H9 (cell line): ENCODE data around the gene ADAMTSL2. TPM values are rescaled to one million over a fixed set of nuclear protein-coding genes. Genes with fewer than 3 reads are reported as not detected.

Source experiments
- DNase-seq: peaks from one replicate; pipeline ENCODE4 v3.0.0-alpha.2; 2017
- H2AFZ ChIP-seq: one replicate; pipeline ENCODE4 v1.6.1; 2013; ENCODE audit warnings: mild to moderate bottlenecking, low read length, control low read depth, moderate library complexity
- H2AK5ac ChIP-seq: 2 replicates; pipeline ENCODE4 v1.6.1; 2013; ENCODE audit warnings: low read length, control low read depth, mixed read lengths; ENCODE audit not compliant: insufficient read length
- H2BK120ac ChIP-seq: one replicate; pipeline ENCODE4 v1.6.1; 2013; ENCODE audit warnings: low read depth, mild to moderate bottlenecking, low read length, control low read depth, inconsistent platforms; ENCODE audit not compliant: poor library complexity, severe bottlenecking
- H2BK12ac ChIP-seq: 2 replicates; pipeline ENCODE4 v1.6.1; 2013; ENCODE audit warnings: low read length, control low read depth, mixed read lengths, low read depth; ENCODE audit not compliant: insufficient read length
- H2BK15ac ChIP-seq: 2 replicates; pipeline ENCODE4 v1.6.1; 2013; ENCODE audit warnings: low read depth, low read length, control low read depth
- H2BK20ac ChIP-seq: one replicate; pipeline ENCODE4 v1.6.1; 2013; ENCODE audit warnings: low read depth, mild to moderate bottlenecking, low read length, control low read depth, inconsistent platforms; ENCODE audit not compliant: poor library complexity, severe bottlenecking
- H2BK5ac ChIP-seq: 2 replicates; pipeline ENCODE4 v1.6.1; 2013; ENCODE audit warnings: low read length, control low read depth, mixed read lengths; ENCODE audit not compliant: insufficient read length
- H3K14ac ChIP-seq: 2 replicates; pipeline ENCODE4 v1.6.1; 2013; ENCODE audit warnings: low read length, control low read depth; ENCODE audit not compliant: insufficient read depth
- H3K18ac ChIP-seq: 2 replicates; pipeline ENCODE4 v1.6.1; 2013; ENCODE audit warnings: low read depth, mild to moderate bottlenecking, mixed read lengths, low read length, control low read depth; ENCODE audit not compliant: insufficient read length
- H3K23ac ChIP-seq: 2 replicates; pipeline ENCODE4 v1.6.1; 2013; ENCODE audit warnings: low read length, control low read depth, mixed read lengths, low read depth; ENCODE audit not compliant: insufficient read length
- H3K23me2 ChIP-seq: 2 replicates; pipeline ENCODE4 v1.6.1; 2013; ENCODE audit warnings: low read depth, mild to moderate bottlenecking, mixed read lengths, low read length, control low read depth; ENCODE audit not compliant: insufficient read length, poor library complexity, severe bottlenecking
- H3K27ac ChIP-seq: 2 replicates; pipeline ENCODE4 v1.5.1; 2013; ENCODE audit warnings: low read length, control low read depth, mixed read lengths, low read depth; ENCODE audit not compliant: insufficient read length
- H3K27me3 ChIP-seq: 2 replicates; pipeline ENCODE4 v1.6.1; 2013; ENCODE audit warnings: low read length, control low read depth, inconsistent platforms; ENCODE audit not compliant: insufficient read depth
- H3K4ac ChIP-seq: 2 replicates; pipeline ENCODE4 v1.6.1; 2013; ENCODE audit warnings: low read depth, mild to moderate bottlenecking, control low read depth, inconsistent platforms, low read length, moderate library complexity
- H3K4me1 ChIP-seq: 2 replicates; pipeline ENCODE4 v1.6.1; 2013; ENCODE audit warnings: low read length, control low read depth, inconsistent platforms; ENCODE audit not compliant: insufficient read depth
- H3K4me2 ChIP-seq: 2 replicates; pipeline ENCODE4 v1.6.1; 2013; ENCODE audit warnings: low read length, control low read depth, mixed read lengths; ENCODE audit not compliant: insufficient read length, insufficient read depth
- H3K56ac ChIP-seq: 2 replicates; pipeline ENCODE4 v1.6.1; 2013; ENCODE audit warnings: low read depth, mild to moderate bottlenecking, mixed read lengths, low read length, control low read depth; ENCODE audit not compliant: insufficient read length
- H3K79me1 ChIP-seq: 2 replicates; pipeline ENCODE4 v1.6.1; 2013; ENCODE audit warnings: low read depth, mild to moderate bottlenecking, moderate library complexity, low read length, control low read depth, inconsistent platforms; ENCODE audit not compliant: insufficient read depth, poor library complexity, severe bottlenecking
- H3K79me2 ChIP-seq: 2 replicates; pipeline ENCODE4 v1.6.1; 2013; ENCODE audit warnings: low read length, control low read depth, inconsistent platforms; ENCODE audit not compliant: insufficient read depth
- H3K9ac ChIP-seq: 2 replicates; pipeline ENCODE4 v1.6.1; 2013; ENCODE audit warnings: low read length, control low read depth, mixed read lengths; ENCODE audit not compliant: insufficient read length; ENCODE audit errors: extremely low read depth
- H3K9me3 ChIP-seq: one replicate; pipeline ENCODE4 v1.6.1; 2013; ENCODE audit warnings: low read depth, low read length, inconsistent platforms; ENCODE audit not compliant: control insufficient read depth
- H3T11ph ChIP-seq: one replicate; pipeline ENCODE4 v1.6.1; 2013; ENCODE audit warnings: mild to moderate bottlenecking, low read length, control low read depth, inconsistent platforms
- H4K20me1 ChIP-seq: one replicate; pipeline ENCODE4 v1.6.1; 2013; ENCODE audit not compliant: control insufficient read depth, insufficient read length, insufficient read depth
- H4K5ac ChIP-seq: 2 replicates; pipeline ENCODE4 v1.6.1; 2013; ENCODE audit warnings: low read depth, mild to moderate bottlenecking, mixed read lengths, low read length, control low read depth; ENCODE audit not compliant: insufficient read length
- H4K8ac ChIP-seq: replicated peaks from 2 replicates; pipeline ENCODE4 v1.6.1; 2013; ENCODE audit warnings: low read length, control low read depth, mixed read lengths, low read depth; ENCODE audit not compliant: insufficient read length
- H4K91ac ChIP-seq: 2 replicates; pipeline ENCODE4 v1.6.1; 2013; ENCODE audit warnings: low read depth, mild to moderate bottlenecking, moderate library complexity, mixed read lengths, low read length, control low read depth; ENCODE audit not compliant: insufficient read length
- H3K27ac Mint-ChIP-seq, 3 experiments: 2 replicates in 2 of 3; 3 replicates in 1 of 3; pipeline ENCODE4 v1.8.0; 2020 to 2021; ENCODE audit warnings: mixed read lengths in 3 of 3, mild to moderate bottlenecking in 1 of 3, moderate library complexity in 1 of 3
- H3K27me3 Mint-ChIP-seq: 2 replicates; pipeline ENCODE4 v1.8.0; 2021; ENCODE audit warnings: low read depth, mild to moderate bottlenecking, moderate library complexity, mixed read lengths
- H3K36me3 Mint-ChIP-seq, 3 experiments: 2 replicates in 2 of 3; 3 replicates in 1 of 3; pipeline ENCODE4 v1.8.0; 2020 to 2021; ENCODE audit warnings: low read depth in 3 of 3, mixed read lengths in 3 of 3; ENCODE audit not compliant: insufficient read depth in 1 of 3
- H3K4me1 Mint-ChIP-seq, 2 experiments: 2 replicates each; pipeline ENCODE4 v1.8.0; 2020; ENCODE audit warnings: mixed read lengths in 2 of 2
- H3K4me3 Mint-ChIP-seq, 2 experiments: 2 replicates in 1 of 2; 3 replicates in 1 of 2; pipeline ENCODE4 v1.8.0; 2020 to 2021; ENCODE audit warnings: mild to moderate bottlenecking in 2 of 2, mixed read lengths in 2 of 2, moderate library complexity in 1 of 2
- H3K9me3 Mint-ChIP-seq, 2 experiments: 2 replicates in 1 of 2; 3 replicates in 1 of 2; pipeline ENCODE4 v1.8.0; 2020; ENCODE audit warnings: mild to moderate bottlenecking in 2 of 2, mixed read lengths in 2 of 2, moderate library complexity in 1 of 2
- WGBS: extraction: QIAGEN DNeasy Blood & Tissue Kit; methylation state at CpG from one replicate; pipeline ENCODE4 v1.1.7; 2013; ENCODE audit warnings: missing lambda C conversion rate, low lambda C conversion rate, mixed read lengths; ENCODE audit not compliant: insufficient read length; ENCODE audit errors: extremely low coverage; 5-methylcytosine and 5-hydroxymethylcytosine counted together
- total RNA-seq: library from RNA; stranded (reverse); gene quantifications from 2 replicates; pipeline ENCODE4 v1.2.1, GENCODE V29; 2021
- TF ChIP-seq, protein P1 (sequence below): fragments of 200-600 bp; sonication (generic); conservative IDR thresholded peaks from 3 replicates; pipeline ENCODE4 v1.8.0; 2021; ENCODE audit warnings: antibody characterized with exemption, mild to moderate bottlenecking

The ADAMTSL2 gene
- total RNA-seq, 1 experiment from 2014 or later, result 0.61 TPM

GRCh38 chr9:133601746-133602145 is 67.2 kb downstream of the ADAMTSL2 start:
- Histone ChIP-seq H3T11ph (no peak overlapping the region), H4K8ac (no peak overlapping the region), H3K14ac (no peak overlapping the region; the same call in 1 of the 2 replicates), H4K91ac (no peak overlapping the region), H2BK12ac (no peak overlapping the region), H3K18ac (no peak overlapping the region), H3K4ac (no peak overlapping the region), H2BK20ac (no peak overlapping the region), H2BK15ac (no peak overlapping the region), H2BK120ac (no peak overlapping the region), H3K9me3 (peaks cover 3% of the 10 kb centered on the region), H2AK5ac (no peak overlapping the region), H3K27ac (no peak overlapping the region), H4K5ac (no peak overlapping the region), H3K79me2 (no peaks in the 10 kb centered on the region), H3K9ac (no peak overlapping the region), H3K23me2 (no peaks in the 10 kb centered on the region), H3K27me3 (no peaks in the 10 kb centered on the region), H4K20me1 (no peaks in the 10 kb centered on the region), H2BK5ac (no peak overlapping the region), H3K56ac (no peak overlapping the region), H3K4me2 (no peak overlapping the region), H3K4me1 (no peaks in the 10 kb centered on the region), H2AFZ (no peak overlapping the region), H3K23ac (no peak overlapping the region), H3K79me1 (no peaks in the 10 kb centered on the region)
- no peak for DNase-seq
- peaks cover 5 to 25% of the 10 kb centered on the region in 2 experiments; a peak in 3 of 4 replicates for H3K4me1 Mint-ChIP-seq
- H3K36me3 Mint-ChIP-seq, result peaks cover 3 to 10% (median 10%) of the 10 kb centered on the region in 3 experiments; a peak in 6 of 7 replicates
- H3K27me3 Mint-ChIP-seq, result peaks cover 17% of the 10 kb centered on the region
- no peak overlapping the region for H3K4me3 Mint-ChIP-seq
- peaks cover 14 to 16% of the 10 kb centered on the region in 2 experiments for H3K9me3 Mint-ChIP-seq
- TF ChIP-seq, protein P1, sequence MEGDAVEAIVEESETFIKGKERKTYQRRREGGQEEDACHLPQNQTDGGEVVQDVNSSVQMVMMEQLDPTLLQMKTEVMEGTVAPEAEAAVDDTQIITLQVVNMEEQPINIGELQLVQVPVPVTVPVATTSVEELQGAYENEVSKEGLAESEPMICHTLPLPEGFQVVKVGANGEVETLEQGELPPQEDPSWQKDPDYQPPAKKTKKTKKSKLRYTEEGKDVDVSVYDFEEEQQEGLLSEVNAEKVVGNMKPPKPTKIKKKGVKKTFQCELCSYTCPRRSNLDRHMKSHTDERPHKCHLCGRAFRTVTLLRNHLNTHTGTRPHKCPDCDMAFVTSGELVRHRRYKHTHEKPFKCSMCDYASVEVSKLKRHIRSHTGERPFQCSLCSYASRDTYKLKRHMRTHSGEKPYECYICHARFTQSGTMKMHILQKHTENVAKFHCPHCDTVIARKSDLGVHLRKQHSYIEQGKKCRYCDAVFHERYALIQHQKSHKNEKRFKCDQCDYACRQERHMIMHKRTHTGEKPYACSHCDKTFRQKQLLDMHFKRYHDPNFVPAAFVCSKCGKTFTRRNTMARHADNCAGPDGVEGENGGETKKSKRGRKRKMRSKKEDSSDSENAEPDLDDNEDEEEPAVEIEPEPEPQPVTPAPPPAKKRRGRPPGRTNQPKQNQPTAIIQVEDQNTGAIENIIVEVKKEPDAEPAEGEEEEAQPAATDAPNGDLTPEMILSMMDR, result no peak
- WGBS, result no CpG with 5 or more reads among the region's 10 CpGs
- H3K27ac Mint-ChIP-seq, result no peak overlapping the region
